HG03520 (cell line): ENCODE measurements around the gene ITIH5.

Source experiments
- ATAC-seq: cut with Tn5 transposase; IDR thresholded peaks from one replicate; pipeline ENCODE4 v1.9.1; 2021; ENCODE audit warnings: mild to moderate bottlenecking, moderate library complexity; ENCODE audit not compliant: unreplicated experiment

Gene ITIH5

DNA sequence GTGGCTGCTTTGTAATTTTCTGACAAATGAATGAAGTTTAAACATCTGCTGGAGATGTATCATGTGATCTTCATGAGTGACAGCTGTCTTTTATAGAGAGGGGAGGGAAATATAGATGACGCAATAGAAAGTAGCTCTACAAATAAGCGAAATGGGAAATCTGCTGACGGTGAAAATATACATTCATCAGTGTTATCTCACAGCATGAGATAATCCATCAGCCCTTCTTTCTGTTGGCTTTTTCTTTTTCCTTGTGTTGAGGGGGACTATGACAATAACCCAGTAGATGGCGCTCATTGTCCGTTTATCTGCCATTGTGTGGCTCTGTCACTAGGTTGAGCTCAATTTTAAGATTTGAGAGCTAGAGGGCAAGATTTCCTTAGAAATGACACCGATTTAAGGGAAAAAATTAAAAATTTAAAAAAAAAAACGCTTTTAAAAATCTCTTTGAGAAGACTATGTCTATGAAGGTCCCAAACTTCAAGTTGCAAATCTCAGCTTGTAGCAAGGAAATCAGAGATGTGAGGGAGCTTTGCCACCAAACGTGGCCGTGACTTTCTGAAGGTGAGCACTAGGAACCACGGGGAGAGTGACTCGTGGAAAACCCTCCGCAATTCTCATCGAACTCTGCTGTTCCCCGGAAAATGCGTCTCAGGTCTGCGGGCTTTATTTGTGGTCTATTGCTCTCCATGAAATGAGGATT, 141.3 kb downstream of the ITIH5 start:
- peak; percentile 70 for ATAC-seq

DNA sequence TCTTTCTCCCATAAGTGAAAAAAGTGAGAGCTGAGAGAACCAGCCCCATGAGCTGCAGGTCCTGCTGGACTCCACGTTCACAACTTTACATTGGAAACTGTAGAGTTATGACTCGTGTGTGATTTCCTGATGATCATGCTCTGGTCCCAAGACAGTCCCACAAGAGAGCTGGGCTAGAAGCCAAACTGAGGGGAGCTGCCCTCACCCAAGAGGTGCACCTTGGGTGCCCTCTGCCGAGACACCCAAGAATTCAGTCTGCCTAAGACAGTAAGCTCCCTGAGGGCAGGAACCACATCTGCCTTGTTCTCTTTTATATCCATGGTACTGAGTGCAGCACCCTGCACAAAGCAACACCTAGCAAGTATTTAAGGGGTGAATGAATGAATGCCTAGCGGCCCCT, 143.1 kb downstream of the ITIH5 start:
- ATAC-seq, result no peak

DNA sequence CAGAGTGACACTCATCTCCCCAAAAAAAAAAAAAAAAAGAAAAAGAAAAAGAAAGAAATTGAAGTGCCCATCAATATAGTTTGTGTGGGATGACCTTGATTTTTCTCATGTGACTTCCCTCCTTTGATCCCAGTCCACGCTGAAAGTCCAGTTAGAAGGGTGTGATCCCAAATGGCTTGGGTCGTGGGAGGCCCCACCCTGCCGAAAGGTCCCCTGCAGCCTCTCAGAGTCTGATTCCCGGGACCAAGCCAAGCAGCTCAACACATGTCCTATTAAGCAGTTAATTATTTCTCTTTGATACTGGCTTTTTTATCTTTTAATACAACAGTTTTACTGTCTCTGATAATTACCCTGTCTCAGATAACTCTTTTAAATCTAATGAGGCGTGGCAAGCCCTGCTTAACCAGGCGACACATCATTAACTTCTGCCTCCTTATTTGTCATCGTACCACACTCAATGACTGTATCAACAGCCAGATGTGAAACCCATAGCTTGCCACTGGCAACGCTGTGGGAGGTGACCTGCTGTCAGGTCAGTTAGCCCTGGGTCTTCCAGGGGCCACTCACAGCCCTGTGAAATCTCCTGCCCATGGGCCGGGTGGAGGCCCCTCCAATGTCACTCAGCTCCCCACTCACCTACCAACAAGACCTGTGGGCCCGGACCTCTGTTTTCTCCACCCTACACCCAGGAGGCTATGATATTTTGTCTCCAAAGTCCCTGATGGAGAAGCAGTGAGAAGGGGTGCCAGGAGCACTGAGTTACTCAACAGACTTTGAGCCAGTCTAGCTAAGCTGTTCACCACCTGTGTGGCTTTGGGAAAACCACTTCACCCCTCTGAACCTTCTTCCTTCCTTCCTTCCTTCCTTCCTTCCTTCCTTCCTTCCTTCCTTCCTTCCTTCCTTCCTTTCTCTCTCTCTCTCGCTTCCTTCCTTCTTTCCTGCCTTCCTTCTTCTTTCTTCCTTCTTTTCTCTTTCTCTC, 146.0 kb downstream of the ITIH5 start:
- peak; percentile 73 for ATAC-seq

GRCh38 chr10:7519351-7519750, 147.4 kb downstream of the ITIH5 start:
- no peak for ATAC-seq

- no peak for ATAC-seq
Measured at GRCh38 chr10:7518693-7519092, 148.1 kb downstream of the ITIH5 start.

DNA sequence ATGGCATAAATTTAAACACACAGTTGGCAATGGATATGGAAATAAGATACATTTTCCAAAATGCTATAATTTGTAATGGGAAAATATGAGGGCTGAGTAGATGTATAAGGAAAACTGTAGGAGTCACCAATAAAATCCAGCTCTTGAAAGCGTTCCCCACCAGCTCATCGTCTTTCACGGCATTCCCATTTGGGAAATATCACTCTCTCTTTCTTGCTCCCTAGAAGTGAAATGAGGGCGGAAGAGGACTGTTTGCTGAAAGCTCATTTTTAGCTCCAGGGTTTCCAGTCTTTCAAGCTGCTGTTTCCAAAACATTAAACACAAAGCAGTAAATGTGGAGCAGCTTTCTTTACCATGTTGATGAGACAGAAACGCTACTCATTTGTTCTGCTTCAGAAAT, 151.3 kb downstream of the ITIH5 start:
- no peak for ATAC-seq

- ATAC-seq, result no peak
Measured at GRCh38 chr10:7513936-7514335, 152.8 kb downstream of the ITIH5 start.

DNA sequence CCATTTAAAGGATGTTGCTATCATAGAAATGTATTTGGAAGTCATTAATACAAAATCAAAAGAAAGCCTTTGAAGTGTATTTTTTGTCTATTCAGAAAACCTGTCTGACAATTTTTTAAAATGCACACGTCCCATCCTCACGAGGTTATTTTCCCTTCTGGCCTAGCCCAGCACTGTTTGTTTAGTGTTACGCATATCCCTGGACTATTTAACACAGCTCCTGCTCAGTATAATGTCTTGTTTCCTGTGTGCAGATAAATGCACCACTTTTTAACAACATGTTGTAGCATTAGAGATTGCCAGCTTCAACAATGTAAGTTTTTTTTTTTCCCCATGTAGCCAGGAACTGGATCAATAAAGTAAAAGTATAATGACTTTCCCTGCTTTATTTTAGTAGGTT, 153.3 kb downstream of the ITIH5 start:
- ATAC-seq, result no peak

- no peak for ATAC-seq
Measured at GRCh38 chr10:7512487-7512886, 154.3 kb downstream of the ITIH5 start.

DNA sequence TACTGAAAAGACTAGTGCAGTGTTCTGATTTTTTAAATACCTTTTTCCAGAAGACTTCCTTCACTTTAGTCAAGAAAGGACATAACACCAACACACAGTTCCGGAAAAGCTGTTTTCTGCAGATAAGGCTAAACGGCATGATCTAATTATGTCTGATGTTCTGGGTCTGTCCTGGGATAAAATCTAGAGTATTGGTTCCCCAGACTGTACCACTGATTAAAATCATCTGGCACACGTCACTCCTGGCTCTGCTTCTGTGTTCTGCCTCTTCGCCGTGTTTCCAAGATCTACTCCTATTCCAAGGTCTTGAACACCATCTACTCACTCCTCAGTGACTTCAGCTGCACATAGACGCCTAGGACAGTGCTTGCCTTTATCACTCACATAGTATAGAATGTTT, 155.2 kb downstream of the ITIH5 start:
- ATAC-seq, result no peak
